ENCODE measurements around the gene PRIM2.
"Not testable (repeated sequence)": the region's sequence is repeated elsewhere in the genome, so short reads cannot be mapped to it uniquely, and the experiment has no call there.

PRIM2 gene

GRCh38 chr6:57317060-57317943 is at the start of gene PRIM2:
TSS of gene PRIM2 (plus strand) at chr6:57317630. CDS start at chr6:57318446, 816 bp downstream.
- peak; percentile 70 for DNase-seq (ENCODE audit: low spot score)

GRCh38 chr6:57268294-57268640 is 49.2 kb upstream of the PRIM2 start:
- DNase-seq (ENCODE audit: low spot score) = no peak

GRCh38 chr6:57274113-57274824 is 43.2 kb upstream of the PRIM2 start:
- DNase-seq (ENCODE audit: low spot score) = not testable (repeated sequence)

GRCh38 chr6:57275384-57275783 is 42.0 kb upstream of the PRIM2 start:
- no peak for DNase-seq (ENCODE audit: low spot score)

DNA sequence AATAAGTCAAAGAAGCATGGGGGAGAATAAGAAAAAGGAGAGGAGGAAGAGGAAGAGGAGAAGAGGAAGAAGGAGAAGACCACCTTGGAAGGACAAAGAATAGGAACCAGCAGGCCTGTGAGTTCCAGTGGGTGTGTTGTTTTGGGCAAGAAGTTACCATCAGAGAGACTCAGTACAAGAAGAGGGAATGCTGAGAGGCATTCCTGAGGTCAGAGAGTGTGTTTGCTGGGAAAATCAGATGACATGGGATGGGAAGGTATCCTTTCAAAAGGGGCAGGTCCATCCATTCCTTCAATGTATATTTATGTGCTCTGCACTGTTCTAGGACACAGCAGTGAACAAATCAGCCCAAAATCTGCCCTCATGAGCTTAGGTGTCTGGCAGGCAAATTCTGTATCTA is 40.5 kb upstream of the PRIM2 start:
- no peak for DNase-seq (ENCODE audit: low spot score)

- DNase-seq (ENCODE audit: low spot score) = no peak
Measured at GRCh38 chr6:57278570-57278969, 38.9 kb upstream of the PRIM2 start.

DNA sequence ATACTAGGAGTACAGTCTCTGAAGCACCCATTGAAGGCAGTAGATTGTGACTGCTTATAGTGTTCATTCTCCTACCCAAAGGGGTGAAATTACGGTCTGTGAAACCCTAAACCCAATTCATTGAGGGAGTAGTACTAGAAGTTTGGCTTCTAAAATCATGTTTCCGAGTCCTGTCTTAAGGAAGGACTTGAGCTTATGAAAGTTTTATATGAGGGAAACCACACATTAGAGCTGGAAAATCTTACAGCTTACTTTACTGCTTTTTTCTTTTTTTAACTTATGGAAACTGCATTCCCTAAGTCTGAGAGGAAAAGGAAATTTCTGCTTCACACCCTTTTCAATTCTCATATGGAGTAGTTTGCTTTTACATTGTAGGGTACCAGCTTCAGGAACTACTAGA is 38.4 kb upstream of the PRIM2 start:
- no peak for DNase-seq (ENCODE audit: low spot score)

DNA sequence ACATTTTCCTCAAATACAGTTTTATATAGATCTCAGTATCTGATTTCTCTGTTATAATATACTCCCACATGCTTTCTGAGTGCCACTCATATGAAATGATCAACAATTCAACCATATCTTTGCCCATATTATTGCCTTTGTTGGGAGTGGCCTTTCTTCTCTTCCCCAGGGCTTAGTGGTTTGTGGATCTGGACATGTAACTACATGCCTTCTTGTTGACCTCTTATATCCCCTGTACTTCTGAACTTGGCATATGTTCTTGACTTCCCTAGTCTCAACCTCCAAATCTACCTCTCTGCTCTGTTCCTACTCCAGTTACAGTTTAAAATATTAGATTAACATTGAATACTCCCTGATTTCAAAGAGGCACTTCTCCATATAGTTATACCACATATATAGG is 34.3 kb upstream of the PRIM2 start:
- no peak for DNase-seq (ENCODE audit: low spot score)

GRCh38 chr6:57283911-57284455 is 33.4 kb upstream of the PRIM2 start:
- DNase-seq (ENCODE audit: low spot score) = no peak

- DNase-seq (ENCODE audit: low spot score) = not testable (repeated sequence)
Measured at GRCh38 chr6:57288136-57288535, 29.3 kb upstream of the PRIM2 start.

- DNase-seq (ENCODE audit: low spot score) = not testable (repeated sequence)
Measured at GRCh38 chr6:57293472-57293871, 24.0 kb upstream of the PRIM2 start.

GRCh38 chr6:57294862-57295445 is 22.5 kb upstream of the PRIM2 start:
- no peak for DNase-seq (ENCODE audit: low spot score)

GRCh38 chr6:57297505-57297904 is 19.9 kb upstream of the PRIM2 start:
- no peak for DNase-seq (ENCODE audit: low spot score)

DNA sequence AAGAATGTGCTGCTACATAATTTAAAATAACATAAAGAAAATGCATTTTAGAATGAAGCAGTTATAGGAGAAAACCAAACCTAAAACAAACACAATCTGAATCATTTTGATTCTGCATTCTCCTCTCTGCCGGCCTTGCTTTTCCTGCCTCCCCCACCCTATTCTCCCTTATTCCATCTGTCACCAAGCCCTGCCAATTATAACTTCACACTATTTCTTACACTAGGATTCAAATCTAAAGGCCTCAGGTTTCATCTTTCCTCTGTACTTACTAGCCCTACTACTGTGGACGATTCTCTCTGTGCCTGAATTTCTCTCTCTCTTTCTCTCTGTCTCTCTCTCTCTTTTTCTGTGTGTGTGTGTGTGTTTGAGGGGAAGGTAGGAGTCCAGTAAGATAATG is 18.7 kb upstream of the PRIM2 start:
- DNase-seq (ENCODE audit: low spot score) = no peak

GRCh38 chr6:57301757-57302156 is 15.7 kb upstream of the PRIM2 start:
- DNase-seq (ENCODE audit: low spot score) = no peak

GRCh38 chr6:57302477-57302876 is 15.0 kb upstream of the PRIM2 start:
- no peak for DNase-seq (ENCODE audit: low spot score)

GRCh38 chr6:57303931-57304681 is 13.3 kb upstream of the PRIM2 start:
- no peak for DNase-seq (ENCODE audit: low spot score)

DNA sequence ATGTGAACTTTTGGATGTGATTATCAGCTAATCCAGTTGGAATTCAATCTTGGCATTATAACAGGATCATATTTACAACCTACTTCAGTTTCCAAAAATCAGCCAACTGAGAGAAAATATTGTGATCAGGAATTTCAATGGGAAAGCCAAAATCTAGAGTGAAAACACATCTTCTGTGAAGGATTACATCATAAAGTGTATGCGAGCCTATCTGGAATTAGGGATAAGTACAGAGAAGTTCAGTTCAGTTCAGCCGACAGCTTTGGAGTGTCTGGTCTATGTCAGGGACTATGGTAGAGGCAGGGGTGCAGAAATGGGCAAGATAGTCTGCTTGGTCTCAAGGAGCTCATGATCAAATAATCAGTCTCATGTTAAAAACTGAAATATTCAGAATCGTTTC is 12.3 kb upstream of the PRIM2 start:
- no peak for DNase-seq (ENCODE audit: low spot score)

GRCh38 chr6:57305761-57306160 is 11.7 kb upstream of the PRIM2 start:
- DNase-seq (ENCODE audit: low spot score) = no peak

DNA sequence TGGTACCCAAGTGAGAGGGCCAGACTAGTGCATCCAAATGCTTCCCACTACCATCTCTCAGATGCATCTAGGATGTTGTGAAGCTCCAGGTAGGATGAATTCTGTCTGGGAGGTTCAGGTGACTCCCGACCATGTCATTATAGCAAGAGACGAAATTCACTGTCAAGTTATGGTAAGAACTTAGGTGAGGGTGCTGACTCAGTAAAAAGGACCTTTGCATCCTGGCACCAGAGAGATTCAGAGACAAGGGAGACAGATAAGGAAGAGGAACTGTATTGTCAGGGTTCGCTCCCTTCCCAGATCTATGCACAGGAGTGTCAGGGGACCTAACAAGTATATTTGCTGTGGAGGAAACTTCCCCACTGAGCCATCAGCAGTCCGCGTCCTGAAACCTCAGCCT is 11.2 kb upstream of the PRIM2 start:
- no peak for DNase-seq (ENCODE audit: low spot score)

DNA sequence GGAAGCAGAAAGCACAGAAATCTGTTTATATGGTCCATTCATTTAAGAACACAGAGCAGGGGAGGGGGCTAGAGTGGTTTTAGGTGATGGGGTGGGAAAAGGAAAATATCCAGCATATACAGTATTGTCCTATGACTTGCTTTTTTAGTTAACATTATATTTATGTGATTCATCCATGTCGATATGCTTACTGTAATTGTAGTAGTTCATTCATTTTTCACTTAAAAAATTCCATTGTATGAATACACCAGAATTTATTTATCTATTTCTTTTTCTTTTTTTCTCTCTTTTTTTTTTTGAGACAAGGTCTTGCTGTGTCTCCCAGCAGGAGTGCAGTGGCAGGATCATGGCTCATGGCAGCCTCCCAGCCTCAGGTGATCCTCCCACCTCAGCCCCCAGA is 9.6 kb upstream of the PRIM2 start:
- no peak for DNase-seq (ENCODE audit: low spot score)

- not testable (repeated sequence) for DNase-seq (ENCODE audit: low spot score)
Measured at GRCh38 chr6:57308755-57309154, 8.7 kb upstream of the PRIM2 start.

All from hematopoietic multipotent progenitor cell treated with erythropoietin and hydrocortisone succinate and interleukin-3 and kit ligand, for 17 days (in vitro differentiated cells).